NB4 (cell line): ENCODE measurements around the gene MTF1.
"Not testable (repeated sequence)": the region's sequence is repeated elsewhere in the genome, so short reads cannot be mapped to it uniquely, and the experiment has no call there.

Experiments used
- DNase-seq: peaks from one replicate; pipeline ENCODE4 v3.0.0; 2010; ENCODE audit warnings: low read depth
- H3K4me3 ChIP-seq: one replicate; pipeline ENCODE4 v1.5.1; 2011; ENCODE audit warnings: mild to moderate bottlenecking, low read depth, low read length, moderate library complexity
- MAX ChIP-seq: IDR thresholded peaks from 2 replicates; pipeline ENCODE4 v1.6.1; 2011; ENCODE audit warnings: low read depth, low read length
- MYC ChIP-seq: IDR thresholded peaks from 2 replicates; pipeline ENCODE4 v1.6.1; 2011; ENCODE audit warnings: low read depth, low read length
- POLR2A ChIP-seq: IDR thresholded peaks from 2 replicates; pipeline ENCODE4 v1.6.1; 2011; ENCODE audit warnings: mild to moderate bottlenecking; ENCODE audit not compliant: insufficient read length; ENCODE audit errors: extremely low read depth
- TF ChIP-seq, protein P1 (sequence below): IDR thresholded peaks from one replicate; pipeline ENCODE4 v1.5.1; 2012; ENCODE audit warnings: low read depth, low read length

The MTF1 gene

DNA sequence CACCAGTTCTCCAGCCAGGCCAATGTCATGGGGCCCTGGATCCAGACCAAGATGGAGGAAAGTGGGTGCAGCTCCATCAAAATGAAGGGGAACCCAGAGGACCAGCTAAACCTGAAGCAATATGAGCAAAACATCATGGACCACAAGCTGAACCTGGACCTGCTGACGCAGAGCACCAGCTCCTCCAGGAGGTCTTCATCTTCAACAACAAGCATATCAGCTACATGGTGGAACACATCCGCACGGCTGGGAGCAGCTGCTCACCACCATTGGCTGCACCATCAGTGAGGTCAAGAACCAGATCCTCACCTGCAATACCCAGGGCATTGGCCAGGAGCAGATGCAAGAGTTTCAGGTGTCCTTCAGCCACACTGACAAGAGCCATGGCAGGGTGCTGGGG lies 80.7 kb downstream of the MTF1 start:
- TF ChIP-seq MAX = no peak
- TF ChIP-seq, protein P1, sequence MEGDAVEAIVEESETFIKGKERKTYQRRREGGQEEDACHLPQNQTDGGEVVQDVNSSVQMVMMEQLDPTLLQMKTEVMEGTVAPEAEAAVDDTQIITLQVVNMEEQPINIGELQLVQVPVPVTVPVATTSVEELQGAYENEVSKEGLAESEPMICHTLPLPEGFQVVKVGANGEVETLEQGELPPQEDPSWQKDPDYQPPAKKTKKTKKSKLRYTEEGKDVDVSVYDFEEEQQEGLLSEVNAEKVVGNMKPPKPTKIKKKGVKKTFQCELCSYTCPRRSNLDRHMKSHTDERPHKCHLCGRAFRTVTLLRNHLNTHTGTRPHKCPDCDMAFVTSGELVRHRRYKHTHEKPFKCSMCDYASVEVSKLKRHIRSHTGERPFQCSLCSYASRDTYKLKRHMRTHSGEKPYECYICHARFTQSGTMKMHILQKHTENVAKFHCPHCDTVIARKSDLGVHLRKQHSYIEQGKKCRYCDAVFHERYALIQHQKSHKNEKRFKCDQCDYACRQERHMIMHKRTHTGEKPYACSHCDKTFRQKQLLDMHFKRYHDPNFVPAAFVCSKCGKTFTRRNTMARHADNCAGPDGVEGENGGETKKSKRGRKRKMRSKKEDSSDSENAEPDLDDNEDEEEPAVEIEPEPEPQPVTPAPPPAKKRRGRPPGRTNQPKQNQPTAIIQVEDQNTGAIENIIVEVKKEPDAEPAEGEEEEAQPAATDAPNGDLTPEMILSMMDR = no peak
- no peak for TF ChIP-seq MYC
- no peak for TF ChIP-seq POLR2A
- no peak for DNase-seq
- no peak overlapping the region for H3K4me3 ChIP-seq

DNA sequence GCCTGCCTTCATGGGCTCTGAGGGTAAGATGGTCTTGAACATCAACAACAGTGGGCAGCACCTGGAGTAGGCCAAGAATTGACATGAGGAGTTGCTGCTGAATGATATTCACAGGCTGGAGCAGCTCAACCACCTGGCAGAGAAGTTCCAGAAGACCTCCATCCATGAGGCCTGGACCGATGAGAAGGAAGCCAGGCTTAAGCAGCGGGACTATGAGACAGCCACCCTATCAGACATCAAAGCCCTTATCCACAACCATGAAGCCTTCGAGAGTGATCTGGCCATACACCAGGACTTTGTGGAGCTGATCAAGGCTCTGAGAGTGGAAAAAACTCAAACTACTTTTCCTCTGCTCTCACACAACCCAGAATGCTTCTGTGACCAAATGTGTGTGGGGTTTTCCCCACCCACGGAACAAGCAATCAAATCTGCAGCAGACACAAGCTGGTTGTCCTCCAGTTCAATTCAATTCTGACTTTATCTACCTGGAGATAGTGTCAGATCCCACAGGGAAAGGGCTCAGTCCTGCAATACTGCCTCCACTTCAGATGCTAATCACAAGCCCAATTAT lies 82.4 kb downstream of the MTF1 start:
- TF ChIP-seq MYC (no peak), MAX (no peak), POLR2A (no peak)
- TF ChIP-seq, protein P1 = no peak
- no peak for DNase-seq

DNA sequence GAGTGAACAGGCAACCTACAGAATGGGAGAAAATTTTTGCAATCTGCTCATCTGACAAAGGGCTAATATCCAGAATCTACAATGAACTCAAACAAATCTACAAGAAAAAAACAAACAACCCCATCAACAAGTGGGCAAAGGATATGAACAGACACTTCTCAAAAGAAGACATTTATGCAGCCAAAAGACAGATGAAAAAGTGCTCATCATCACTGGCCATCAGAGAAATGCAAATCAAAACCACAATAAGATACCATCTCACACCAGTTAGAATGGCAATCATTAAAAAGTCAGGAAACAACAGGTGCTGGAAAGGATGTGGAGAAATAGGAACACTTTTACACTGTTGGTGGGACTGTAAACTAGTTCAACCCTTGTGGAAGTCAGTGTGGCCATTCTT lies 88.0 kb downstream of the MTF1 start:
- not testable (repeated sequence) for H3K4me3 ChIP-seq, DNase-seq

More for the DNA sequence above, 82.4 kb downstream of the MTF1 start:
- H3K4me3 ChIP-seq = no peak overlapping the region

DNA sequence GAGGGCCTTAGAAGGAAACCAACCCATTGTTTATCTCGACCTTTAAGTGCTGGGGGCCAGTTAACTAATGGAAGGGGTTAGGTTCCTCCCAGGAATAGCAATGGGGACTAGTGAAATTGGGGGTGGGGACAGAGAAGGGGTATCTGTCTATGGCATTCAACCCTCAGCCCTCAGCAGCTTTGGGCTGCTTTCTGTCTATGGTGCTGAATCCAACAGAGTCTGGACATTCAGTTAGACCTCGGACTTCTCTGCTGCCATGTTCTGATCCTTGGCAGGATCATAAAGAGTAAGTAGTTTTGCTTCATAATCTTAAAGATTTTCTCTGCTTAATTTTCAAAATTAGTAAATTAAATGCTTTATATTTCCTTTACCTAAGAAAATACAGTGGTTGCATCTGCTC lies 91.9 kb downstream of the MTF1 start:
- TF ChIP-seq, protein P1 = no peak
- TF ChIP-seq POLR2A (no peak), MYC (no peak), MAX (no peak)
- DNase-seq = no peak

DNA sequence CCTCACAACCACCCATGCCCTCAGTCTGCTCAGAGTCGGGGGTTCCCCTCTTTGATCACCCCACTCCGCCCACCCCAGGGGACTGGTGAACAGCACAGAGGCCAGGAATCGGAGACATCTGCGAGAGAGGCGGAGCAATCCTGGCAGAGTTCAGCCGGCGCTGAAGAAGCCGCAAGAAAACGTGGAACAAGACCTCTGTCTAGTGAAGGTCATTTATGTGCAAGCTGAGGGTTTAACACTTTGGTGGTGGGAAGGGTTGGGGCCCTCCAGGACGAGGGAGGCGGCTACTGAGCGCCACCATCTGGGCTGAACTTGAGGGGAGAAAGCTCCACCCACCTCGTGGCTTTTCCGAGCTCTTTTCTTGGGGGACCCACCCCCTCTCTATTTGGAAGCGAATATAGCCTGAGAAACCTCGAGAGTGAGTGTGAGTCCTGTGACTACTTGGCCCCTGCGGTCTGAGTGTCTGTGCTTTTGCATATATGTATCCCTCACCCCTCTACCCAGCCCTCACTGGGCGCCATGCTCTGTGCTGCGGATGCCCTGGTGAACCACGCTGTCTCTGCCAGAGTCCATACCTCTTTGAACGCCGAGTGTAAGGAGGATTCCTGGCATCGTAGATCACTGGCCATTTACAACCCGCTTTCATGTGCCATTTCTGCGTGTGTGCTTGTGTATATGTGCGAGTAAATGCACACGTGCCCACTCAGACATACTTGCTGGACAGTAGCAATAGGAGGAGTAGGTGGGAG lies 93.3 kb downstream of the MTF1 start:
- peak; percentile 61 for DNase-seq

More for the DNA sequence above, 91.9 kb downstream of the MTF1 start:
- no peak overlapping the region for H3K4me3 ChIP-seq

GRCh38 chr1:37764888-37765441 lies 94.4 kb downstream of the MTF1 start, which contains the start of gene EPHA10:
Gene EPHA10 (minus strand): TSS chr1:37765120. CDS start chr1:37765066, 54 bp downstream.
- TF ChIP-seq MAX (no peak), POLR2A (no peak), MYC (no peak)
- TF ChIP-seq, protein P1 = no peak
- H3K4me3 ChIP-seq = no peak within 1 kb of the TSS
- DNase-seq = no peak

More for the DNA sequence above, 93.3 kb downstream of the MTF1 start:
- no peak overlapping the region for H3K4me3 ChIP-seq
- TF ChIP-seq MAX = no peak
- TF ChIP-seq, protein P1 = peak; percentile 38
